Stimulated activated CD4-positive, alpha-beta T cell treated with anti-CD3 and anti-CD28 coated beads, Interleukin-12 subunit alpha, Interleukin-12 subunit beta, amount 100 ng/mL, for 48 hours (primary cell): Measurements from ENCODE around the gene ZFP57.
A peak's percentile ranks its signal among the peaks of the same experiment; 100 is the strongest.

Source experiments
- DNase-seq, 3 donors: peaks; one replicate each; pipeline ENCODE4 v3.0.0-alpha.2; 2020; ENCODE audit warnings: low read depth in 2 of 3, low spot score in 1 of 3

The ZFP57 gene

DNA sequence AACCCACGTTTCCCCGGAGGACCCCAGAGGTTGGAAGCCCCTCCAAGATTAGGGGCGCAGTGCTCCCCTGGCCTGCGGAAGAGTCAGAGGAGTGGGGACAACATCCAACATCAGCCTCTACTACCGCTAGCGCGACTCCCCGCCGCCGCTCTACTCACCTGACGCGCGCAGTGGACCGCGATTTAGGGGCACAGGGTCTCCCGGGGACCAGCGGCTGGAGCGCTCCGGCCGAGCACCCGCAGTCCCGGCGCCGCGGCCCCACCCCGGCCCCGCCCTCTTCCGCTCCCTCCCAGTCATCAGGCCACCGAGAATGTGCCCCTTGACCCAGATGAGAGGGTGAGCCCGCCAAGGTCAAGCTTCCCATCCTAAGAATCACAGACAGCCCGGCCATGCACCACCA lies at the start of gene ZFP57:
Gene ZFP57 (minus strand): TSS at position 249 of the 400 bp plus-strand sequence. CDS start 4,149 bp downstream, outside the sequence.
- no peak for DNase-seq

DNA sequence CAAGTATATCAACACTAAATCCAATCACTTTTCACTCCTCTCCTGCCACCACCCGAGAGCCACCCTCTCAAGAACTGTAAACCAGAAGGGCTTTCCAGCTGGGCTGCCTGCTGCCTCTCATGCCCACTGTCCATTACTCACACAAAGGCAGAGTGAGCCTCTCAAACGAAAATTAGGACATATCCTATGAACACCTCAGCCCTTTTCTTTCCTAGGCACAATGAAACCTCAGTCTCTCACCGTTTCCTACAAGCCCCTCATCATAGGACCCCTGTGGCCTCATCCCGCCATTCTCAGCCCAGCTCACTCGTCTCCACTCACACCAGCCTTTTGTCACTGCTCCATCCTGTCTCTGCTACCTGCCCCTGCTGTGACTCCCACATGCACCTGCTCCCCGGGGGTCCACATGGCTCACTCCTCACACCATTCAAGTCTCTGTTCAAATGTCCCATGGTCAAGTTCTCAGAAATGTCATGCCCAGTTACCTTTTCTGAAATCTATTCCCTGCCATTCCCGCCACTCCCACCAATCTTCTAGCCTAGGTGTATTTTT lies 49.7 kb upstream of the ZFP57 start:
- DNase-seq = no peak

DNA sequence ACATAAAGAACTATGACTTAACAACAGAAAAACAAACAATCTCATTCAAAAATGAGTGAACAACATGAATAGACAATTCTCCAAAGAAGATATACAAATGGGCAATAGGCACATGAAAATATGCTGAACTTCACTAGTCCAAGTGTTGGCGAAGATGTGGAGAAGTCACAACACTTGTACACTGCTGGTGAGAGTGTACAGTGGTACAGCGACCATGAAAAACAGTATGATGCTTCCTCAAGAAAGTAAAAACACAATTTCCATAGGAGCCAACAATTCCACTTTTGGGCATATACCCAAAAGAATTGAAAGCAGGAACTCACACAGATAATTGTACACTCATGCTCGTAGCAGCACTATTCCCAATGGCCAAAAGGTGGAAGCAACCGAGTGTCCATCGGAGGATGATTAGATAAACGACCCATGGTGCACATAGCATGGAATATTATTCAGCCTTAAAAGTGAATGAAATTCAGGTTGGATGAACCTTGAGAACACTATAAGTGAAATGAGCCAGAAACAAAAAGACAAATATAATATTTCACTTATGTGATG lies 48.9 kb upstream of the ZFP57 start:
- DNase-seq = no peak

DNA sequence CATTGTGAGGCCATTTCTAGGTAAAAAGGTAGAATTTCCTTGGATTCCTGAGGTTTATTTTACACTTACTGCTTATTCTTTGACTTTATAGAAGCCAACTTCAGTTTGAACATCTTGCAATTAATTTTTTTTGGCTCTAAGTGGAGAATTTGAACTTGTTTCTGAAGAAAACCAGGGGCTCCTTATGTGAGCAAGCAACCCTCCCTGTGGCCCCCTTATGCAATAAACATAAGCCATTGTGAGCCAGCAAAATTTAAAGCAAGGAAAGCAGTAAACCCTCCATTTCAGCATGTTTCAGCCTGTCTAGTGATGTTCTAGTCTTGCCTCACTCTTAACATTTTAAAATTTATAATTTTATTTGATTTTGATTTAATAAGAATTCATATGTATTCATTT lies 47.9 kb upstream of the ZFP57 start:
- no peak for DNase-seq

DNA sequence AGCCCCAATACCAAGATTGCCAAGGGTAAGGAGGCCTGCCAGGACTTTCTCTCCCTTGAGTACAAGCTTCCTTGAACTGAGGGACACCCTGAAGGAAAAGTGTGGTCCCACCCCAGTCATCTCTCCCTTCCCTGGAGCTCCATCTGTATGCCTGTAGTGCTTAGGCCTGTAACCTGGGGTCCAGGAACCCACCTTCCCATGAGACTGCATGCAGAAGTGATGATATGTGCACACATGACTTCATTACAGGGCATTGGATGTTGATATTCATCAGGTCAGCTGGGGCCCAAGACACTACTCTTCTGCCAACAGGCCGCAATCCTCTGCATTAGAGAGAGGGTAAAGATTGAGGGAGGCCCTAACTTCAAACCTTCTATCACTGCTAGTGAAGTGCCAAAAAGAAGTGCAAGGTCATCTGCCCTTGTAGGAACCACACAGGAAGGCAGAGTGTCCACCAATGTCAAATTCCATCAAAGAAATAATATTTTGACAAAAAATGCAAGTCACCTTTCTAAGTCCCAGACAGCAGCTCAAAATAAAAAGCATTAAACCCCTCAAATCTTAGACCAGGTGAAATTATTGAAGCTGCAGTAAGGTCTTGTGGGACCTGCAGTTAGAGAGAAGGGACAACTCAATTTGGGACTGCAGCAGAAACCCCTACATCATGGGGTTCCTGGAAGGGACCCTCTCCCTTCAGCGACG lies 47.4 kb upstream of the ZFP57 start:
- DNase-seq = no peak

DNA sequence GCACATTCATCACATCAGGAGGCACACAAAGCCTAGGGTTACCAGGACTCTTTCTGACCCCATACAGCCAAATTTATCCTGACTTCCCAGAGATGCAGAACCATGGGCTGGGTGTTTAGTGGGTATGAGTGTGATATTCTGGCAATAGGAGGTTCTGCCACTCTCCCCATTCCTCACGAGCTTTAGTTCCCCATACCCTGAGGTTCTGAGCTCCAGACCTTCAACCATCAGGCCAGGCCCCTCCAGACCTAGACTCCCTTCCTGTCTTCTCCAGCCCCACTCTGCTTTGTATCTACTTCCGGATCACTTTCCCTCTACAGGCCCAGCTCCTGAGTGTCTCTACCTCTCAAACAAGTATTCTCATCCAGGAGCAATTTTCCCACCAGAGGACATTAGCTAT lies 46.7 kb upstream of the ZFP57 start:
- no peak for DNase-seq

DNA sequence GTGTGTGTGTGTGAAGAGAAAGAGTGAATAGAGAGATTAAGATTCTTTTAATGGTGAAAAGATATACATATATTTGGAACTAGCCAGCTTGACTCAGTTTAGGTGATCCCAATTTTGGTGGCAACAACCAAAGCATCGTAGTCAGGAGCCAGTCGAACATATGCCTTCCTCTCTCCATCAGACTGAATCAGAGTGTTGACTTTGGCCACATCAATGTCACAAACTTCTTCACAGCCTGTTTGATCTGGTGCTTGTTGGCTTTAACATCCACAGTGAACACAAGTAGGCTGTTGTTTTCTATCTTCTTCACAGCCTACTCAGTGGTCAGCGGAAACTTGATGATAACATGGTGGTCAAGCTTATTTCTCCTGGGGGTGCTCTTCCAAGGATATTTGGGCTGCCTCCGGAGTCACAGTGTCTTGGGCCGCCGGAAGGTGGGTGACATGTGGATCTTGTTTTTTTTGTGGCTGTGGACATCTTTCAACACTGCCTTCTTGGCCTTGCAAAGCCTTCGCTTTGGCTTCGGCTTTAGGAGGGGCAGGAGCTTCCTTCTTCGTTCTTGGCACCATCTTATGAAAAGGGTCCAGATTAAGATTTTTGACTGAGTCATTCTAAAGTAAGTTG lies 45.7 kb upstream of the ZFP57 start:
- DNase-seq = no peak

DNA sequence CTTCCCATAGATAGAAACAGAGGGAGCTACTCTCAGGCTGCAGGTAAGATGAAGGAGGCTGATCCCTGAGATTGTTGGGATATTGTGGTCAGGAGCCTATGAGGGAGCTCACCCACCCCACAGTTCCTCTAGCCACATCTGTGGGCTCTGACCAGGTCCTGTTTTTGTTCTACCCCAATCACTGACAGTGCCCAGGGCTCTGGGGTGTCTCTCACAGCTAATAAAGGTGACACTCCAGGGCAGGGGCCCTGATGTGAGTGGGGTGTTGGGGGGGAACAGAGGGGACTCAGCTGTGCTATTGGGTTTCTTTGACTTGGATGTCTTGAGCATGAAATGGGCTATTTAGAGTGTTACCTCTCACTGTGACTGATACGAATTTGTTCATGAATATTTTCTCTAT lies 45.0 kb upstream of the ZFP57 start:
- no peak for DNase-seq

DNA sequence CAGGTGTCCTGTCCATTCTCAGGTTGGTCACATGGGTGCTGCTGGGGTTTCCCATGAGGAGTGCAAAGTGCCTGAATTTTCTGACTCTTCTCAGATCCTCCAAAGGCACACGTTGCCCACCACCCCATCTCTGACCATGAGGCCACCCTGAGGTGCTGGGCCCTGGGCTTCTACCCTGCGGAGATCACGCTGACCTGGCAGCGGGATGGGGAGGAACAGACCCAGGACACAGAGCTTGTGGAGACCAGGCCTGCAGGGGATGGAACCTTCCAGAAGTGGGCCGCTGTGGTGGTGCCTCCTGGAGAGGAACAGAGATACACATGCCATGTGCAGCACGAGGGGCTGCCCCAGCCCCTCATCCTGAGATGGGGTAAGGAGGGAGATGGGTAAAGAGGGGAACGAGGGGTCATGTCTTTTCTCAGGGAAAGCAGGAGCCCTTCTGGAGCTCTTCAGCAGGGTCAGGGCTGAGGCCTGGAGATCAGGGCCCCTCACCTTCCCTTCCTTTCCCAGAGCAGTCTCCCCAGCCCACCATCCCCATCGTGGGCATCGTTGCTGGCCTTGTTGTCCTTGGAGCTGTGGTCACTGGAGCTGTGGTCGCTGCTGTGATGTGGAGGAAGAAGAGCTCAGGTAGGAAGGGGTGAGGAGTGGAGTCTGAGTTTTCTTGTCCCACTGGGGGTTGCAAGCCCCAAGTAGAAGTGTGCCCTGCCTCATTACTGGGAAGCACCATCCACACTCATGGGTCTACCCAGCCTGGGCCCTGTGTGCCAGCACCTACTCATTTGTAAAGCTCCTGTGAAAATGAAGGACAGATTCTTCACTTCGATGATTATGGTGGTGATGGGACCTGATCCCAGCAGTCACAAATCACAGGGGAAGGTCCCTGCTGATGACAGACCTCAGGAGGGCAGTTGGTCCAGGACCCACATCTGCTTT lies 44.3 kb upstream of the ZFP57 start:
- no peak for DNase-seq

DNA sequence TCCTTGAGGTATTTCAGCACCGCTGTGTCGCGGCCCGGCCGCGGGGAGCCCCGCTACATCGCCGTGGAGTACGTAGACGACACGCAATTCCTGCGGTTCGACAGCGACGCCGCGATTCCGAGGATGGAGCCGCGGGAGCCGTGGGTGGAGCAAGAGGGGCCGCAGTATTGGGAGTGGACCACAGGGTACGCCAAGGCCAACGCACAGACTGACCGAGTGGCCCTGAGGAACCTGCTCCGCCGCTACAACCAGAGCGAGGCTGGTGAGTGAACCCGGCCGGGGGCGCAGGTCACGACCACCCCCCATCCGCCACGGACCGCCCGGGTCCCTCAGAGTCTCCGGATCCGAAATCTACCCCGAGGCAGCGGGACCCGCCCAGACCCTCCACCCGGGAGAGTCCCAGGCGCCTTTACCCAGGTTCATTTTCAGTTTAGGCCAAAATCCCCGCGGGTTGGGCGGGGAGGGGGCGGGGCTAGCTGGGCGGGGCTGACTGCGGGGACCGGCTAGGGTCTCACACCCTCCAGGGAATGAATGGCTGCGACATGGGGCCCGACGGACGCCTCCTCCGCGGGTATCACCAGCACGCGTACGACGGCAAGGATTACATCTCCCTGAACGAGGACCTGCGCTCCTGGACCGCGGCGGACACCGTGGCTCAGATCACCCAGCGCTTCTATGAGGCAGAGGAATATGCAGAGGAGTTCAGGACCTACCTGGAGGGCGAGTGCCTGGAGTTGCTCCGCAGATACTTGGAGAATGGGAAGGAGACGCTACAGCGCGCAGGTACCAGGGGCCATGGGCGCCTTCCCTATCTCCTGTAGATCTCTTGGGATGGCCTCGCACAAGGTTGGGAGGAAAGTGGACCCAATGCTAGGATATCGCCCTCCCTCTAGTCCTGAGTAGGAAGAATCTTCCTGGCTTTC lies 43.0 kb upstream of the ZFP57 start:
- peak; percentile 50 to 78 (median 77) for DNase-seq

DNA sequence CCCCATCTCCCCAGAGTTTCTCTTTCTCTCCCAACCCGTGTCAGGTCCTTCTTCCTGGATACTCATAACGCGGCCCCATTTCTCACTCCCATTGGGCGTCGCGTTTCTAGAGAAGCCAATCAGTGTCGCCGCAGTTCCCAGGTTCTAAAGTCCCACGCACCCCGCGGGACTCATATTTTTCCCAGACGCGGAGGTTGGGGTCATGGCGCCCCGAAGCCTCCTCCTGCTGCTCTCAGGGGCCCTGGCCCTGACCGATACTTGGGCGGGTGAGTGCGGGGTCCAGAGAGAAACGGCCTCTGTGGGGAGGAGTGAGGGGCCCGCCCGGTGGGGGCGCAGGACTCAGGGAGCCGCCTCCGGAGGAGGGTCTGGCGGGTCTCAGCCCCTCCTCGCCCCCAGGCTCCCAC lies 42.3 kb upstream of the ZFP57 start, which contains the start of gene HLA-F:
Gene HLA-F (plus strand): TSS at position 173 of the 404 bp plus-strand sequence. CDS start 30 bp downstream, at position 203.
- peak in 2 of 3 donors; percentile 56 to 68 for DNase-seq

DNA sequence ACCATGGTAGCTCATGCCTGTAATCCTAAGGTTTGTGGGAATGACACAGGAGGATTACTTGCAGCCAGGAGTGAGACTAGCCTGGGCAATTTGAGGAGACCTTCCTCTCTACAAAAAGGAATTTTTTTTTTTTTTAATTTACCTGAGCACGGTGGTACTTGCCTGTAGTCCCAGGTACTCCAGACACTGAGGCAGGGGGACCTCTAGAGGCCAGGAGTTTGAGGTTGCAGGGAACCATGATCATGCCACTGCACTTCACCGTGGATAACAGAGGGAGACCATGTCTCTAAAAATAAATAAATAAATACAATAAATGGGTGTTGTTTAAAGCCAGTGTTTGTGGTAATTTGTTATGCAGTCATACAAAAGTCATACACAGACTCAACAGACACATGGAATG lies 39.9 kb upstream of the ZFP57 start:
- DNase-seq = no peak

DNA sequence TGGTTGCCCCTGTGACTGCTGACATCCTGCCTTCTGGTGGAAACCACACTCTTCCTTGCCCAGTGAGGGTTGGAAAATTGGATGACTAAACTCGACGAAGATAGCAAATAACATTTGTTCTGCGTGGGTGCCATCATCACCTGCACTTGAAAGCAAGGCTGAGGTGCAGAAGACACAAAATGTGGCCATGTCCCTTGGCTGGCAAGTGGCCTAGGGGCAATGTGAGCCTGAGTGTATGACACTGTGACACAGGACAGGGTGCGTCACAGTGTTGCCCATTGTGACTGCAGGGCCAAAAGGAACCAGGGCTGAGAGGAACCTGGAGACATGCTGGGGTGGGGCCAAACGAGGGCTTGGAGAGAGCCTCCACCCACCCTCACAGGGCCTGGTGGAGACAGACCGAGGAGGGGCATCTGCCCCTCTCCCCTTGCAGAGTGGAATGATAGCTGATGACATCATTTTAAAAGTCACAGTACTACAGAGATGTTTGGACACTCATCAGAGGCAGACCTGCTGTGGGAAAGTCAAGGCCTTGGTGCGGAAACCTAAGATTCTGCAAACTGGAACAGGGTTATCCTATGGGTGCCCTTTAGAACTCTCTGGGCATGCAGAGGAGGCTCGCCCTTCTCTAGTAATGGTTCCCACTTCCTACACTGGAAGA lies 29.5 kb upstream of the ZFP57 start:
- DNase-seq = no peak

DNA sequence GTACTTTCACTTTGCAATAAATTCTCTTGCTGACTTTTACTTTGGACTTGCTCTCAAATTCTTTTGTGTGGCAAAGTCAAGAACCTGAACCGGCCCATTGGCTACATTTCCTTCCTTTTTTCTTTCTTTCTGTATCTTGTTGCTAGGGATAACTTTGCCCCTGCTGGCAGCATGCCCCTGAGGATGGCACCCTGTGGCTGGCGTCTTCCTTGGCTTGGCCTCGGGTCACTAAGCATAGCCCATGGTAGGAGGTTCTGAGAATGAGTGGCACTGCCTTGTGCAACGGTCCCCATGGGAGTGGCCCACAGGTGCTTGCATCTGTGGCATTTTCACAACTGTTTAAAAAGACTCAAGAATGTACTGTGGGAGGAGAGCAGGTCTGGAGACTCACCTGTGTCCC lies 28.2 kb upstream of the ZFP57 start:
- no peak for DNase-seq

DNA sequence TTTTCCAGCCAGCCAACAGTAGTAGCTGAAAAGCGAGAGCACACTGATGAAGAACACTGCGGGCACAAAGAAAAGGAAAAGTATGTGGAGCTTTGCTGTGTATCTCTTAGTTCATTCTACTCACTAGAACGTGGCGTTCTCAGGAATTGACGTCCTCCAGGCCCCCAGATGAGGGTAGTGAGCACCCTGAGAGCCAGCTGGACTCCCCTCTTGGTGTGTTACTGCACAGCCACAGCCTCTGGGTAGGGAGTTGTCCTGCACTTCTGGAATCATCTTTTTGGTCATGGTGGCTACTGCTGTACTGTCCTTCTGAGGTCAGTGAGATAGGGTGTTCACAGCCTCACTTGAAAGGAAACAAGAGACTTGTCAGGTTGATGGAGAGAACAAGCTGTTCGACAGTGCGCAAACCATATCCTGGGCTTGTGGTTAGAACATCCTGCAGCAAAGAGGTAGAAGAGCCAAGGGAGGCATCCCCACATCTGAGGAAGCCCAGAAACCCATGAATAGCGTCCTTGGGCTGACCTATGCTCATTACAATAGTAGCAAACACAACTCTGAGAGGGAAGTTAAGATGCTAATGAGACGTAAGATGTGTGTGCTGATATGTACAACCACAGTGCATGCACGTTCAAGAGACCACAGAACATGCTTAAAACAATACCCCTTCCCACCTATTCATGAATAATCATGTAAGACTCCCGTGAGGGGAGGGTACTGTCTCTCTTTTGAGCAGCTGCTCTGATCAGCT lies 27.7 kb upstream of the ZFP57 start:
- peak in 2 of 3 donors; percentile 20 to 30 for DNase-seq

DNA sequence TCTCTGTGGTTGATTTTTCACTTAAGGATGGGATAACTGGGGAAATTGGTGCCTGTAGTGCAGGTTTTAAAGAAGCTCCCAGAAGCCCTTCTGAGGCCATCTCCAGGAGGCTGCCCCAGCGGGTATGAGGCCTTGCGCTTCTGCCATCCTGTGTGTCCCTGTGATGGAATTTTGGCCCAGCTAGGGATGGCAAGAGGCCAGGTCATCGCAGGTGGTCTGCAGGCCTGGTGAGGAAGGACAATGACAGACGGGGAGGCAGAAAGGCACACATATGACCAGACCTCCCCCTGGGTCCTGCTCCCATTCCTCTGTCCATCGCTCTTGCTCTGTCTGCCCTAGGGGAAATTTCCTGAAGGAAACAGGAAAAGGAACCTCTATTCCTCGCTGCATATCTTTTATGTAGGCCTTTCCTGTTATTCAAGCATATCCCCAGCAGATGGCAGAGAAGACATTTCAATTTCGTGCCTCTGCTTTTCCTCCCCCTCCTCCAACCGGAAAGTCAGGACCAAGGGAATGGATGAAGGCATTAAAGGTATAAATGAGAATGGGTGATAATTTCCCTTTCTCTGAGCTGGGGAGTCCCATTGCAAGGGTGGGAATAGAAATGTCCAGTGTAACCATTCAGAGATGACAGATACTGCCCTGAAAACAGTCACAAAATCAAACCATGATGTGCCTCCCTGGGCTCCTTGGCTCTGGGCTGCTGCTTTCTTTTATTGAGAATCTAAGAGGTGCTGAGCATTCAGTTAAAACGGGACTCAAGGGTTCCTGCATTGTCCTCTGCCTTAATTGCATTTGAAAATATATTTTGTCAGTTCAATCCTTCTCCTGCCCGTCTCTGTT lies 24.7 kb upstream of the ZFP57 start:
- no peak for DNase-seq

DNA sequence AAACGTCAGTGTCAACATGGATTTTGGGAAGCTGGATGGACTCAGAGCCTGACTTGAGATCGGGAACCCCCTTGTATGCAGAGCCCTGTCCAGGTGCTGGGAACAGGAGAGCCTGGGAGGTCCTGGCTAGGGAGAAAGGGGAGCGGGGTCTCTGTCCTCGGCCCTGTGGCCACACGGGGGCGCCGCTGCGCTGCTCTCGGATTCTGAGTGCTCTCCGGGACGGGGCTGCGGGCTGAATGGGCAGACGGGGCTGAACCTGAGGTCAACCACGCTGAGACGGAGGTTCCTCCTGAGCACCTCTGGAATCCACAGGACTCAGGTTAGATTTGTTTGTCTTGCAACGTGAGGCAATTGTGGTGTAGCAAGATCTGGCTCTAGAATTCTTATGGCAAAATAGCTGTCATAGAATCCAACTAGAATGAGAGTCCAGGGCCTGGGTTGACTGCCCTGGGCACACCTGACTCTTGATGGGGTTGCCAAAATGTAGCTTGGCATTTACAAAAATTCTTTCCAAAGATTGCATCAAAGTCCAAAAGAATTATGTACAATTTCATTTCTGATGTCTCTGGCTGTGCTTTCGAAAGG lies 21.7 kb upstream of the ZFP57 start:
- peak; percentile 44 to 85 (median 76) for DNase-seq
